Head of caudate nucleus (tissue), 42 donors: ENCODE data around the gene IGSF23.
"Not testable (repeated sequence)": the region's sequence is repeated elsewhere in the genome, so short reads cannot be mapped to it uniquely, and the experiment has no call there.

Experiments used
- DNase-seq, 42 donors: peaks; one replicate each; pipeline versions ENCODE4 v3.0.0 to v3.0.0-alpha.2; 2020 to 2021; ENCODE audit warnings: mixed read lengths in 7 of 42
- intact Hi-C: fragments of 100-400 bp; cut with DNase I; formaldehyde crosslinking; loops from one replicate; pipeline ENCODE4 v1.15.0; 2022

Gene IGSF23

DNA sequence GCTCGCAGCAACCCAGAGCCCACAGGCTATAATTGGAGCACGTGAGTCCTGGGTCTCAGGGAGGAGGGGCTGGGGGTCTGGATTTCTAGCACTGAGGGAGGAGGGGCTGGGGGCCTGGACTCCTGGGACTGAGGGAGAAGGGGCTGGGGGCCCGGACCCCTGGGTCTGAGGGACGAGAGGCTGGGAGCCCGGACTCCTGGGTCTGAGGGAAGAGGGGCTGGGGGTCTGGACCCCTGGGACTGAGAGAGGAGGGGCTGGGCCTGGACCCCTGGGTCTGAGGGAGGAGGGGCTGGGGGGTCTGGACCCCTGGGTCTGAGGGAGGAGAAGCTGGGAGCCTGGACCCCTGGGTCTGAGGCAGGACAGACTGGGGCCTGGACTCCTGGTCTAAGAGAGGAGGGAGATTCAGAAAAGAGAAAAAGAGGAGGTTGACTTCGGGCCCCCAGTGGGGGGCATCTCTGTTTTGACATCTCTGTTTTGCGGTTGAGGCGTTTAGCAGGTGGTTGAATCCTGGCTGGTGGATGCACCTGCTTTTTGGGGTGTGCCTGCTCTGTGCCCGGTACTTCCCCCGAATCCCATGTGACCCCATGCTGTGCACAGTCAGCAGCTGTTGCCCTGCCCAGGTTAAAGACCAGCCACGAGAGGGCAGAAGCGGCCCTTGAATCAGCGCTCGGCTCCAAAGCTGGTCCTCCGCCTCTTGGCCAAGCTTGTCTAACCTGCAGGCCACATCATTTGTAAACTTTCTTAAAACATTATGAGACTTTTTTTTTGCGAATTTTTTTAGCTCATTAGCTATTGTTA lies 40.8 kb downstream of the IGSF23 start:
- intact Hi-C loops: loop anchor here (10.0 kb wide), 1 partner anchor 79 kb away; no protein-coding TSS in a partner anchor

DNA sequence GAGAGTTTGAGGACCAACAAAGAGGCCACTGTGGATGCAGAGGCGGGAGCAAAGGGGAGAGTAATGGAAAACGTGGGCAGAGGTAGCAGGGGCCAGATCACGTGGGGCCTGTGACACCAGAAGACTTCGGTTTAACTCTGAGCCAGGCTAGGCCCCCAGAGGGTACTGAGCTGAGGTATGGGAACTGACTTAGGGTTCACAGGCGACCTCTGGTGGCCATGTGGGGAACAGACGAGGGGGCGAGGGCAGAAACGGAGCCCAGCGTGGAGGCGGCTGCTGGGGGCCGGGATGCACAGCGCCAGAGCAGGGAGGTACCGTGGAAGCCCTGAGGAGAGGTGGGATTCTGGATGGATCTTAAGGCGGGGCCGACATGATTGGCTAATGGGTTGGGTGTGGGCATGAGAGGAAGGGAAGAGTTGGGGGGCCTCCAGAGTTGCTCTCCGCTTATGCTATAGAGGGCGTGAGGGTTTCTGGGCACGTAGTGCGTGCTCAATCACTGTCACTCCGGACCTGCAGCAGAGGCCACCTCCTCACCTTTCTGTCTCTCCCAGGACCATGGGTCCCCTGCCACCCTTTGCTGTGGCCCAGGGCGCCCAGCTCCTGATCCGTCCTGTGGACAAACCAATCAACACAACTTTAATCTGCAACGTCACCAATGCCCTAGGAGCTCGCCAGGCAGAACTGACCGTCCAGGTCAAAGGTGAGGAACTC lies 44.0 kb downstream of the IGSF23 start:
- intact Hi-C loops: loop anchor here (10.0 kb wide), 1 partner anchor 83 kb away; no protein-coding TSS in a partner anchor
- peak; percentile 7 to 83 (median 51) for DNase-seq

More for the DNA sequence above, 40.8 kb downstream of the IGSF23 start:
- DNase-seq: peak; percentile 13 to 76 (median 49)

DNA sequence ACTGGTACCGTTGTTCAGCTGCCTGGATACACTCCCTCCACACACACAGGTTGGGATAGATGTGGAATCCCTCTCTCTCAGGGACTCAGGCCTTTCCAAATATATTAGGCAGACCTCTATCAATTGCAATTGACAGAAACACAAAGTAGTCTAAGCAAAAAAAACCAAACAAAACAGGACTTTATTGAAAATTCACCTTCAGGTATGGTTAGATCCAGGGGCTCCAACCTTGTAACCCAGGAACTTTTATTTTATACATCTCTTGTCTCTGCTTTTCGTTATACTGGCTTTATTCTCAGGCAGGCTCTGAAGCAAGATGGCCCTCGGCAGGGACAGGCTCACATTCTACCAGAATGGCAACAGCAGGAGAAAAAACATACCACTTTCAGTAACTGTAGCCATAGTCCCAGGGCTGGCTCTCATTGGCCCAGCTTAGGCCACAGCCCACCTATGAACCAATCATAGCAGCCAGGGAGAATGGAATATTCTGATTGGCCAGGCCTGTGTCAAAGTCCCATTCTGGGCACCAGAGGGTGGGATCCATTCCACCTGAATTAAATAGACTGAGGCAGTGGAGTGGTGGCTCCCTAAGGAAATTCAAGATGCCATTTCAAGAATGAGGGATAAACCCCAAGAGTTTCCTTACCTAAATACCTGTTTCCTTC lies 44.8 kb downstream of the IGSF23 start:
- intact Hi-C loops: loop anchor here (10.0 kb wide), 1 partner anchor 83 kb away; no protein-coding TSS in a partner anchor
- DNase-seq: no peak

DNA sequence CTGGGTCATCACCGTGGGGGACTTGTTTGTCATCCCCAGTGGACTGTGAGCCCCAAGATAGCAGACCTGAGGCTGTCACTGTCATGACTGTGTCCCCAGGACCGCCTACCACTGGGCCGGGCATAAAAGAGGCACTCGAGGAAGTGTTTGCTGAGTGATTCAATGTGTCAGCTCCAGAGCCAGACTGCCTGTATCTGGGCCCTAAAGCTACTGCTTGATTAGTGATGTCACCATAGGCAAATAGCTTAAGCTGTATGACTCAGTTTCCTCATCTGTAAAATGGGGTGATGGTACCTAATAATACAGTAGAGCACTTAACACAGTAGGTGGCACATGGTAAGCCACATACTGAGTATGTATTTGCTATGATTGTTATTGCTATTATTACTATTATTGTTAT lies 46.7 kb downstream of the IGSF23 start:
- intact Hi-C loops: no loop called here

GRCh38 chr19:44661205-44661604 lies 47.8 kb downstream of the IGSF23 start:
- DNase-seq: no peak
- intact Hi-C loops: no loop called here

More for the DNA sequence above, 46.7 kb downstream of the IGSF23 start:
- no peak for DNase-seq

GRCh38 chr19:44661904-44662303 lies 48.5 kb downstream of the IGSF23 start:
- intact Hi-C loops: no loop called here
- no peak for DNase-seq

- peak in 1 of 42 donors; percentile 3 for DNase-seq
- intact Hi-C loops: no loop called here
These were observed 49.5 kb downstream of the IGSF23 start for GRCh38 chr19:44662691-44663385.

- DNase-seq: no peak
- intact Hi-C loops: no loop called here
These were observed 50.6 kb downstream of the IGSF23 start for GRCh38 chr19:44663996-44664395.

DNA sequence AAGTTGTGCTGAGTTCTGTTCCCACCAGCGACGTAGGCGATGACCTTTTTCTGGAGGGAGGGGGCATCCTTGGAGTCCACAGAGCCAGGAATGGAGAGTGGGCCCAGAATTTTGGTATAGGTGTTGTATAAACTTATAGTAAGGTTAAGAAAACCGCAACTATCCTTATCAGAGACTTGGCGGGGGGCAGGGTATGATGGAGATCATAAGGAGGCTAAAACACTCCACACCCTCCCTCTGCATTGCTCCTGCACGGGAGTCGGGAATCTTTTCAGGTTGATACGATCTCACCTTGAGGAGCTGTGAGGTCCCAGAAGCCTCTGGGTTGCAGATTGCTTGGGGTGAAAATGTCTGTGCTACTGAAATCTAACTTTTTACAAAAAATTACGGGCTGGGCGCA lies 51.6 kb downstream of the IGSF23 start:
- DNase-seq: no peak
- intact Hi-C loops: no loop called here

GRCh38 chr19:44666852-44667556 lies 53.6 kb downstream of the IGSF23 start:
- DNase-seq: no peak
- intact Hi-C loops: no loop called here

GRCh38 chr19:44668985-44669764 lies 55.8 kb downstream of the IGSF23 start:
- no peak for DNase-seq
- intact Hi-C loops: no loop called here

GRCh38 chr19:44670027-44670426 lies 56.7 kb downstream of the IGSF23 start:
- DNase-seq, intact Hi-C loops: not testable (repeated sequence)

GRCh38 chr19:44671400-44671799 lies 58.0 kb downstream of the IGSF23 start, which contains the start of gene CEACAM19:
Gene CEACAM19, plus strand, starts transcription at chr19:44671482. Its CDS starts 450 bp downstream, at chr19:44671932.
- intact Hi-C loops: no loop called here
- DNase-seq: no peak

DNA sequence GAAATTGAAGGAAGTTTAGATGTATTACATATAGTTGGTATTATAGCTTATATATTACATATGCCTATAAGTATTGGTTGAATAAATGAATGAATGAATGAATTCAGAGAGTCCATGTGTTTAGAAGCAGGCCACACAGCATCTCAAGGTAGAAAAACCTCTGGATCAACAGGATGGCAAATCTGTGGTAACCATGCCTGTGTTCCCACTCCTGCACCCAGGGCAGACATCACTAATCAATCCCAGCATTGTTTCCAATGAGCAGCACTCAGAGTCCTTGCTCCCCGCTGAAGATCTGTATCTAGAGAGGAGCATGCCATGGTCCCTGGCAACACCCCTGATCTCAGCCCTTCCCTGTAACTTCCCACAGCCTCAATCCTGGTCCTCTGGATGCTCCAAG lies 58.9 kb downstream of the IGSF23 start:
- no peak for DNase-seq
- intact Hi-C loops: no loop called here

DNA sequence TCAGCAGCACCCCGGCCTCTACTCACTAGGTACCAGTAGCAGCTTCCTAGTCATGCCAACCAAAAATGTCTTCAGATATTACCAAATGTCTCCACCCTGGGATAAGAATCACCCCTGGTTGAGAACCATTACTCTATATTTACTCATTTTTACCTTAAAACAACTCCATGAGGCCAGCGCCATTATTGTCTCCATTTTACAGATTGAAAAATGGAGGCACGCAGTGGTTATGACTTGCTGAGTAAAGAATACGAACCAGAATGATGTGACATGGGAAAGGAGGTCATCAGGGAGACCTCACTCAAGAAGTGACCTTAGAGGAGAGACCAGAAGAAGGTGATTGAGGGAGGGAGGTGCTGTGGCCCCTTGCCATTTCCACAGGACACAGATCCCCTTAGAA lies 60.1 kb downstream of the IGSF23 start:
- DNase-seq: no peak
- intact Hi-C loops: no loop called here

DNA sequence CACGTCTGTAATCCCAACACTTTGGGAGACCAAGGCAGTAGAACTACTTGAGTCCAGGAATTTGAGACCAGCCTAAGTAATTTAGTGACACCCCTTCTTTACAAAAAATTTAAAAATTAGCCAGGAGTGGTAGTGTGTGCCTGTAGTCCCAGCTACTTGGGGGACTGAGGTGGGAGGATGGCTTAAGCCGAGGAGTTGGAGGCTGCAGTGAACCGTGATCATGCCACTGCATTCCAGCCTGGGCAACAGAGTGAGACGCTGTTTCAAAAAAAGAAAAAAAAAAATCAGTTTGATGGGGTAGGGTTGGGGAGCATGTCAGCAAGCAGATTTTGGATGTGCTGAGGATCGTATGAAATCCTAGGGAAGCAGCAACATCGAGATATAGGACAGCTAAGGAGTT lies 62.2 kb downstream of the IGSF23 start:
- intact Hi-C loops: no loop called here
- DNase-seq: no peak

GRCh38 chr19:44677019-44677811 lies 63.9 kb downstream of the IGSF23 start:
- DNase-seq: no peak
- intact Hi-C loops: no loop called here
